CD4-positive, alpha-beta T cell (primary cell): ENCODE measurements around the gene PRR3. TPM values are rescaled to one million over a fixed set of nuclear protein-coding genes. Genes with fewer than 3 reads are reported as not detected.

Source experiments
- ATAC-seq: fragments of 200-7000 bp; cut with Tn5 transposase; one replicate; pipeline ENCODE4 v1.10.0; 2022; ENCODE audit warnings: mild to moderate bottlenecking; ENCODE audit not compliant: poor library complexity
- CTCF ChIA-PET: fragments of 350-600 bp; sonication (Branson Sonifier 250); formaldehyde crosslinking; loops from one replicate; lab custom pipeline; 2021; ENCODE audit warnings: antibody characterized with exemption, inconsistent platforms; lab: Charles Lee
- POLR2A ChIA-PET: fragments of 350-600 bp; sonication (Branson Sonifier 250); formaldehyde crosslinking; loops from one replicate; lab custom pipeline; 2021; ENCODE audit warnings: antibody characterized with exemption, inconsistent platforms; lab: Charles Lee
- DNase-seq, 14 experiments: peaks; one replicate each; pipeline ENCODE4 v3.0.0-alpha.2; 2013 to 2020; ENCODE audit warnings: mixed read lengths in 2 of 14
- H3K27ac ChIP-seq, 2 donors: one replicate each; pipeline versions ENCODE4 v1.5.1 to v1.7.0; 2013; ENCODE audit warnings: low read length in 2 of 2, low read depth in 1 of 2, mild to moderate bottlenecking in 1 of 2
- H3K27me3 ChIP-seq, 2 experiments: 1 replicate in 1 of 2; 2 replicates in 1 of 2; pipeline versions ENCODE4 v1.6.1 to v1.7.0; 2013; ENCODE audit warnings: low read length in 2 of 2, control low read depth in 1 of 2, mild to moderate bottlenecking in 1 of 2, moderate library complexity in 1 of 2; ENCODE audit not compliant: insufficient read depth in 2 of 2, control insufficient read depth in 1 of 2
- H3K36me3 ChIP-seq: one replicate; pipeline ENCODE4 v1.6.1; 2013; ENCODE audit warnings: low read length, control low read depth; ENCODE audit not compliant: insufficient read depth
- H3K4me1 ChIP-seq: one replicate; pipeline ENCODE4 v1.6.1; 2013; ENCODE audit warnings: low read length, control low read depth; ENCODE audit not compliant: insufficient read depth
- H3K4me3 ChIP-seq: one replicate; pipeline ENCODE4 v1.5.1; 2013; ENCODE audit warnings: mild to moderate bottlenecking, low read length, moderate library complexity
- H3K9me3 ChIP-seq, 2 experiments: 1 replicate in 1 of 2; 2 replicates in 1 of 2; pipeline versions ENCODE4 v1.6.1 to v1.7.0; 2013; ENCODE audit warnings: low read length in 2 of 2, mild to moderate bottlenecking in 2 of 2, control low read depth in 1 of 2, moderate library complexity in 1 of 2; ENCODE audit not compliant: control insufficient read depth in 1 of 2, insufficient read depth in 1 of 2
- H3K27ac Mint-ChIP-seq: one replicate; pipeline ENCODE4 v1.8.0; 2020; ENCODE audit warnings: mixed read lengths
- H3K27me3 Mint-ChIP-seq: one replicate; pipeline ENCODE4 v1.8.0; 2021; ENCODE audit warnings: mixed read lengths
- H3K36me3 Mint-ChIP-seq: one replicate; pipeline ENCODE4 v1.8.0; 2021; ENCODE audit warnings: low read depth, mixed read lengths
- H3K4me1 Mint-ChIP-seq: one replicate; pipeline ENCODE4 v1.8.0; 2021; ENCODE audit warnings: low read depth, mixed read lengths
- H3K4me3 Mint-ChIP-seq: one replicate; pipeline ENCODE4 v1.8.0; 2020; ENCODE audit warnings: mild to moderate bottlenecking, mixed read lengths
- H3K9me3 Mint-ChIP-seq: one replicate; pipeline ENCODE4 v1.8.0; 2020; ENCODE audit warnings: mixed read lengths
- intact Hi-C, 2 experiments: fragments of 100-400 bp; cut with DNase I in 1 of 2; cut with micrococcal nuclease in 1 of 2; formaldehyde crosslinking; loops; one replicate each; pipeline versions ENCODE4 v1.15.1 to v1.9.0; 2023 to 2025; cut with DNase I, micrococcal nuclease
- total RNA-seq, 174 experiments: library from RNA in 2 of 174; stranded (reverse) in 2 of 174; gene quantifications; one replicate each; pipeline ENCODE4 v1.2.3 and lab custom pipeline; 2021 to 2026
- TF ChIP-seq, protein P1 (sequence below): fragments of 200-600 bp; IDR thresholded peaks from one replicate; pipeline ENCODE4 v1.8.0; 2022; ENCODE audit warnings: antibody characterized with exemption, mild to moderate bottlenecking

Gene PRR3
- total RNA-seq, 2 experiments from 2014 or later: 10.3 to 13.2 TPM

DNA sequence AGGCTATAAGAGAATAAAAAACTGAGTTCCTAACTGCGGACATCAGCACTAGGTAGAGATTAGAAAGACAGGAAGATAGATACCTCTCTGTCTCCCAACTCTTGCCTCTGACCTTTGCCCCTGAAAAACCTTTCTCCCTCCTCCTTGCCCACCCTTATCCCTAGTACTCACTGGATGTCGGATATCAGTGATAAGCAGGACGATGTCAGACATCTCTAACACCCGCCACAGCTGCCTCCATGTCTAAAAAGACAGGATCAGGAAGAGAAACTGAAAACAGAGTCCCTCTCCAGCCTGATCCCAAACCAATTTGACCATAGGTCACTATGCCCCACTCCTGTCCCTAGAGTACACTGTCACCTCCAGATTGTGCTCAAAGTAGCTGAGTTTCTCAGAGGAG lies 2.7 kb upstream of the PRR3 start:
- peak overlapping the region; percentile 97 for H3K27ac Mint-ChIP-seq

DNA sequence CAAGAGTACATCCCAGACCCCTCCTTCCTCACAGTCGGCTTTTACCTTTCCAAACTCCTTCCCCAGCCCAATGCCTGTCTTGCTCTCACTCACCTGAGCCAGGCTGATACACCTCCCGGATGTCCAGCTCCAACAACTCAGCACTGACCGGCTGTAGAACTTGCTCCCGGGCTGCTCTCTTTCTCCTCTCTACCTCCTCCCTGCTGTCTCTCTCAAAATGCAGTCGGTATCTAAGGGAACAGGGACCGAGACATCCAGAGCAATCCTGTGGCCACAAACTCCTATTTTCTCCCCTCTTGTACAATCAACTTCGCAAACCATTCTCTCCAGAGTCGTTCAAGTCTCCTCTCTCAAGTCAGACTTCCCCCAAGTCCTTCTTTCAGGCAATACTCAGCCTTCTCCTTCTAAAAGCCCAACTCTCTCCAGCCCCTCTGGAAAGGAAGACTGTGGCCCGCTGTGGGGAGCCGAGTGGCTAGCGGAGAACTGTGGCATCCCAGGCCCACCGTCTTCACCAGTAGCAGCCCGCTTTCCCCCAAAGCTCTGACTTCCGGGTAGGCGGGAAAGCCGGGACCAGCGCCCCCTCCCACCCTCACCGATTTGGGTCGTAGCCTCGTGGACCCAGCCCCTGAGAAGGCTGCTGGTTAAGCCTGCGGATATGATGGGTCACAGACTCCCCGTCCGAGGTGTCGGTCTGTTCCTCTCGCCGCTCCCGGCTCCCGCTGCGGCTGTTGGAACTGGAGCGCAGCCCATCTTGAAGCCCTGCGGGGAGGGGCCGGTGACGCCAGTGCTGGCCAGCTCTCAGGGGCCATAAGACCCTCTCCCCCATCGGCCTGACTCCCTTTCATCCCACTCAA lies 1.9 kb upstream of the PRR3 start:
- TF ChIP-seq, protein P1, sequence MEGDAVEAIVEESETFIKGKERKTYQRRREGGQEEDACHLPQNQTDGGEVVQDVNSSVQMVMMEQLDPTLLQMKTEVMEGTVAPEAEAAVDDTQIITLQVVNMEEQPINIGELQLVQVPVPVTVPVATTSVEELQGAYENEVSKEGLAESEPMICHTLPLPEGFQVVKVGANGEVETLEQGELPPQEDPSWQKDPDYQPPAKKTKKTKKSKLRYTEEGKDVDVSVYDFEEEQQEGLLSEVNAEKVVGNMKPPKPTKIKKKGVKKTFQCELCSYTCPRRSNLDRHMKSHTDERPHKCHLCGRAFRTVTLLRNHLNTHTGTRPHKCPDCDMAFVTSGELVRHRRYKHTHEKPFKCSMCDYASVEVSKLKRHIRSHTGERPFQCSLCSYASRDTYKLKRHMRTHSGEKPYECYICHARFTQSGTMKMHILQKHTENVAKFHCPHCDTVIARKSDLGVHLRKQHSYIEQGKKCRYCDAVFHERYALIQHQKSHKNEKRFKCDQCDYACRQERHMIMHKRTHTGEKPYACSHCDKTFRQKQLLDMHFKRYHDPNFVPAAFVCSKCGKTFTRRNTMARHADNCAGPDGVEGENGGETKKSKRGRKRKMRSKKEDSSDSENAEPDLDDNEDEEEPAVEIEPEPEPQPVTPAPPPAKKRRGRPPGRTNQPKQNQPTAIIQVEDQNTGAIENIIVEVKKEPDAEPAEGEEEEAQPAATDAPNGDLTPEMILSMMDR: no peak
- Mint-ChIP-seq H3K9me3 (no peaks in the 10 kb centered on the region), H3K27ac (peak overlapping the region; percentile 97), H3K36me3 (peaks cover 76% of the 10 kb centered on the region), H3K4me1 (peaks cover 50% of the 10 kb centered on the region), H3K4me3 (peak overlapping the region; percentile 98), H3K27me3 (no peaks in the 10 kb centered on the region)
- DNase-seq: peak in 1 of 14 experiments; percentile 47
- CTCF ChIA-PET: interaction anchor here (1.2 to 4.7 kb wide), 3 partner anchors 11 to 71 kb away, joined by 3 to 26 read pairs (median 15); no protein-coding TSS in a partner anchor
- H3K27ac ChIP-seq: peak overlapping the region; percentile 94 to 97
- peak overlapping the region; percentile 86 for H3K4me3 ChIP-seq
- H3K9me3 ChIP-seq: no peaks in the 10 kb centered on the region
- no peaks in the 10 kb centered on the region for H3K27me3 ChIP-seq
- POLR2A ChIA-PET: interaction anchor here (0.6 to 4.2 kb wide), 14 partner anchors 12 to 162 kb away, joined by 3 to 106 read pairs (median 8); partner anchors contain the start of genes ABCF1, MDC1, MRPS18B and PPP1R10
- H3K36me3 ChIP-seq: peaks cover 44% of the 10 kb centered on the region
- peaks cover 27% of the 10 kb centered on the region for H3K4me1 ChIP-seq
- intact Hi-C loops: loop anchor here in 1 of 2 experiments (1.0 to 5.0 kb wide), 4 partner anchors 59 to 488 kb away; partner anchors contain the start of genes MDC1, PPP1R11 and RPP21
- ATAC-seq: no peak

More for the DNA sequence above, 2.7 kb upstream of the PRR3 start:
- H3K27ac ChIP-seq: no peak overlapping the region
- H3K4me1 ChIP-seq: peaks cover 27% of the 10 kb centered on the region
- peaks cover 82% of the 10 kb centered on the region for H3K36me3 Mint-ChIP-seq
- TF ChIP-seq, protein P1: no peak
- intact Hi-C loops: no loop called here
- ATAC-seq (no peak), DNase-seq (no peak)
- H3K9me3 ChIP-seq: no peaks in the 10 kb centered on the region
- H3K27me3 Mint-ChIP-seq: no peaks in the 10 kb centered on the region
- H3K9me3 Mint-ChIP-seq: no peaks in the 10 kb centered on the region
- peak overlapping the region; percentile 98 for H3K4me3 Mint-ChIP-seq
- no peaks in the 10 kb centered on the region for H3K27me3 ChIP-seq
- H3K4me1 Mint-ChIP-seq: peaks cover 46% of the 10 kb centered on the region
- no peak overlapping the region for H3K4me3 ChIP-seq
- CTCF ChIA-PET: interaction anchor here (1.0 to 4.7 kb wide), 4 partner anchors 12 to 71 kb away, joined by 3 to 26 read pairs (median 3); no protein-coding TSS in a partner anchor
- POLR2A ChIA-PET: interaction anchor here (1.1 to 4.2 kb wide), 5 partner anchors 11 to 62 kb away, joined by 3 to 106 read pairs (median 83); partner anchors contain the start of gene ABCF1
- H3K36me3 ChIP-seq: peaks cover 48% of the 10 kb centered on the region

DNA sequence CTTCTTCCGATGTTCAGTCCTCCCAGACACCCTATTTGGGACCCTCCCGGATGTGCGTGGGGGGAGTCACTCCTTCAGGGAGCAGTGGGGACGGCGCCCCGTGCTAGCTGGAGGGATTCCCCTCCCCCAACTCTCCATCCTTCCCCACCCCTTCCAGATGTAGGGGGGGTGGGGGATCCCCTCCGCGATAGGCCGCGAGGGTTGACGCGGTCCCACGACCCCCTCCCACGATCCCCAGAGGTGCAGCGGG lies 1.4 kb upstream of the PRR3 start:
- H3K9me3 ChIP-seq: no peaks in the 10 kb centered on the region
- intact Hi-C loops: loop anchor here (1.0 to 5.0 kb wide), 8 partner anchors 13 to 488 kb away; partner anchors contain the start of genes ABCF1 (in 1 of the 2), MDC1 (in 1 of the 2), PPP1R11 (in 1 of the 2) and RPP21 (in 1 of the 2)
- ATAC-seq: no peak

More for the DNA sequence above, 1.4 kb upstream of the PRR3 start:
- Histone ChIP-seq H3K27ac (peak overlapping the region; percentile 94 to 97), H3K4me3 (peak overlapping the region; percentile 86), H3K36me3 (peaks cover 38% of the 10 kb centered on the region), H3K4me1 (peaks cover 27% of the 10 kb centered on the region), H3K27me3 (no peaks in the 10 kb centered on the region)
- Mint-ChIP-seq H3K4me3 (peak overlapping the region; percentile 98), H3K27ac (peak overlapping the region; percentile 97), H3K27me3 (no peaks in the 10 kb centered on the region), H3K4me1 (peaks cover 50% of the 10 kb centered on the region), H3K36me3 (peaks cover 70% of the 10 kb centered on the region), H3K9me3 (no peaks in the 10 kb centered on the region)
- ChIA-PET POLR2A (interaction anchor here (0.6 to 4.2 kb wide), 14 partner anchors 12 to 161 kb away, joined by 3 to 106 read pairs (median 8); partner anchors contain the start of genes ABCF1, MDC1, MRPS18B and PPP1R10), CTCF (interaction anchor here (1.2 to 4.7 kb wide), 3 partner anchors 11 to 72 kb away, joined by 3 to 26 read pairs (median 15); no protein-coding TSS in a partner anchor)
- no peak for DNase-seq
- TF ChIP-seq, protein P1: no peak
